ENCODE data around the gene ANKRD52. TPM values are rescaled to one million over a fixed set of nuclear protein-coding genes. Genes with fewer than 3 reads are reported as not detected.
A peak's percentile ranks its signal among the peaks of the same experiment; 100 is the strongest.

Gene ANKRD52
- total and polyA plus RNA-seq, 9 of the 15 experiments (the other 6 are each of a cell fraction or from before 2014, with no cell fraction given) = 0.52 to 46.8 (median 7.9) TPM

DNA sequence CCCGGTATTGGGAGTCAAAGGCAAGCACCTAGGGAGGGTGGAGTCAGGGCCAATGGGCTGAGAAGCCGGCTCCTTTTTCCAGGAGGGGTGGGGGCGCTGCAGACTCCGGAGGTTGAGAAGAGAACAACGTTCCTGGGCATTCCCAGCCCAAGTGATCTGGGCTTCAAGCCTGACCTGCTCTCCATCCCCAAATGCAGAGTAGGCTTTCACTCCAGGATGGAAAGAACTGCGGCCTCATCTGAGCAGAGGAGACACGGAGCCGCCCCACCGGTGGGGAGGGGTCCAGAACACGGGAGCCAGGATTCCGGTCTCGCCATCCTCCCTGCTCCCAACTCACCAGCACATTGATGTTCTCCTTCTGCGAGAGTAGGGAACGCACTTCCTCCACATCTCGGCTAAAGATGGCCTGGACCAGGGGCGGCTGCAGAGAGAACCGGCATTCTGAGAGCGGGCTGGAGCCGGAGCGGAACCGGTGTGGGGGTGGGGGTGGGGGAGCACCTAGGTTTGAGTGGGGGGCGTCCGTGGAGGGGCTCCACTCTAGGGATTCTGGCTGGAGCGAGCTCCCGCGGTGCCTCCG, 605 bp downstream of the ANKRD52 start:
- Histone ChIP-seq H3K36me3 (ENCODE audit: control insufficient read depth, insufficient read depth, low read length) (peaks cover 46% of the 10 kb centered on the region; the same call in 2 of the 3 replicates), H3K4me1 (replicated peaks in 1 of 2; ENCODE audit: control insufficient read depth in 2 of 2, insufficient read depth in 2 of 2, low read length in 2 of 2) (peaks cover 12 to 20% of the 10 kb centered on the region in 2 experiments; a peak in 4 of 5 replicates), H3K79me2 (ENCODE audit: control insufficient read depth, insufficient read depth, low read length) (peaks cover 24% of the 10 kb centered on the region), H3K4me3 (peak overlapping the region; percentile 91), H4K20me1 (replicated peaks; ENCODE audit: control insufficient read depth, insufficient read depth, low read length) (peaks cover 6% of the 10 kb centered on the region), H2AFZ (ENCODE audit: low read depth, low read length) (peak overlapping the region; percentile 98), H3K27me3 (ENCODE audit: control insufficient read depth in 2 of 2, insufficient read depth in 2 of 2, low read length in 2 of 2) (no peaks in the 10 kb centered on the region), H3K4me2 (ENCODE audit: insufficient read depth, low read length) (peak overlapping the region; percentile 97), H3K9me1 (ENCODE audit: control insufficient read depth, insufficient read depth, low read length) (no peaks in the 10 kb centered on the region), H3K27ac (ENCODE audit: extremely low read depth, low read depth, low read length) (peak overlapping the region; percentile 84), H3K9ac (ENCODE audit: insufficient read depth in 1 of 2, low read depth in 2 of 2, low read length in 2 of 2) (peak overlapping the region; percentile 85 to 95), H3K9me3 (replicated peaks; ENCODE audit: control insufficient read depth, insufficient read depth, low read depth, low read length) (no peaks in the 10 kb centered on the region)
- intact Hi-C loops (cut with micrococcal nuclease) (loop anchor here (2.0 kb wide), 2 partner anchors 33 to 139 kb away; partner anchors contain the start of genes NABP2 and ZC3H10), in situ Hi-C loops (cut with MboI) (loop anchor here (5.0 kb wide), 1 partner anchor 65 kb away; no protein-coding TSS in a partner anchor)
- 2% methylated on average over 22 of the region's 27 CpGs for WGBS (ENCODE audit: insufficient coverage, low coverage, missing lambda C conversion rate)
- DNase-seq (ENCODE audit: extremely low read depth in 1 of 4, low spot score in 3 of 4) (peak; percentile 53 to 60 (median 60)), FAIRE-seq (peak; percentile 65), ATAC-seq (peak; percentile 70)
- ChIA-PET POLR2A (interaction anchor here (0.7 to 2.1 kb wide), 7 partner anchors 8 to 223 kb away, joined by 3 to 7 read pairs (median 4); partner anchors contain the start of gene COQ10A), CTCF (ENCODE audit: low intra/inter-chr PET ratio) (interaction anchor here (0.5 to 2.4 kb wide), 5 partner anchors 34 to 211 kb away, joined by 3 to 11 read pairs (median 6); partner anchors contain the start of genes SMARCC2 and SPRYD4)
- BruUV-seq (replicated peaks) = no TSS peak
- no peak for TF ChIP-seq IRF9 (tag; IDR thresholded peaks at IDR 0.05)
- no peak for TF ChIP-seq CEBPB (tag; IDR thresholded peaks at IDR 0.05)
- no peak for TF ChIP-seq SIRT6 (IDR thresholded peaks at IDR 0.05; ENCODE audit: low read depth, low read length)
- TF ChIP-seq IRF1 (CRISPR knock-in tag; IDR thresholded peaks at IDR 0.05; ENCODE audit: borderline replicate concordance) = no peak
- no peak for TF ChIP-seq TBP (optimal IDR thresholded peaks at IDR 0.05; ENCODE audit: low read depth, low read length)
- no peak for TF ChIP-seq GABPA (tag; conservative IDR thresholded peaks at IDR 0.05; ENCODE audit: low read depth)
- no peak for TF ChIP-seq RHOXF2B (CRISPR knock-in tag; conservative IDR thresholded peaks at IDR 0.05)
- no peak for TF ChIP-seq E2F5 (CRISPR knock-in tag; IDR thresholded peaks at IDR 0.05)
- TF ChIP-seq ATF2 (CRISPR knock-in tag; IDR thresholded peaks at IDR 0.05) = no peak
- TF ChIP-seq ZNF263 (CRISPR knock-in tag; IDR thresholded peaks at IDR 0.05; ENCODE audit: borderline replicate concordance) = peak; percentile 8; the same call in 1 of the 2 replicates
- no peak for TF ChIP-seq POLR2G (IDR thresholded peaks at IDR 0.05; ENCODE audit: low read depth, low read length)
- peak; percentile 33 for TF ChIP-seq KDM5B (IDR thresholded peaks at IDR 0.05; ENCODE audit: insufficient replicate concordance, low read depth, low read length)
- no peak for TF ChIP-seq SP1 (CRISPR knock-in tag; IDR thresholded peaks at IDR 0.05)
- no peak for TF ChIP-seq RAD51 (IDR thresholded peaks at IDR 0.05; ENCODE audit: borderline replicate concordance, low read depth)
- TF ChIP-seq ETV6 (IDR thresholded peaks at IDR 0.05; ENCODE audit: borderline replicate concordance in 1 of 2, low read depth in 2 of 2, low read length in 1 of 2) = no peak
- TF ChIP-seq ETV6 (CRISPR knock-in tag; IDR thresholded peaks at IDR 0.05; ENCODE audit: borderline replicate concordance) = no peak
- TF ChIP-seq ZNF551 (CRISPR knock-in tag; IDR thresholded peaks at IDR 0.05) = no peak

Measured in K562 (cell line).